Stimulated activated CD4-positive, alpha-beta T cell treated with anti-CD3 and anti-CD28 coated beads, Interleukin-4, amount 100 ng/mL, for 24 hours (primary cell): ENCODE results near the gene DNM3.
"Not testable (repeated sequence)": the region's sequence is repeated elsewhere in the genome, so short reads cannot be mapped to it uniquely, and the experiment has no call there.

Source experiments
- DNase-seq: peaks from one replicate; pipeline ENCODE4 v3.0.0-alpha.2; 2020

DNM3 gene

GRCh38 chr1:172405912-172406311 is 564.6 kb downstream of the DNM3 start:
- DNase-seq, result no peak

DNA sequence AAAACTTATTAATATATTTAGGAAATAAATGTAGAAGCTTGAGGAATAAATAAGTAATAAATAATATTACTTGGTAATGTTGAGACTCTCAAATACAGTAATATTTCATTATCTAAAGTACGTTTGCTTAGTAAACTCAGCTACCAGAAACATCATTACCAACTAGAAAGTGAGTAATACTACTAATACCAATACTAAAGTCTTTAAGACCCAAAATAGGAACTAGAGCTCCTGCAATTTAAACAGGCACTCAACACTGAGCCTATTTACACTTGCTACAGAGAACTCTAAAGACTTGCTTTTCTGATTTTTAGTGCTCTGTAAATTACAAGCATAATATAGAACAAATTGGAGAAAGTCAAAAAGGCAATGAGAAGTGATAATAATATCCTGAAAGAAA is 565.7 kb downstream of the DNM3 start:
- no peak for DNase-seq

DNA sequence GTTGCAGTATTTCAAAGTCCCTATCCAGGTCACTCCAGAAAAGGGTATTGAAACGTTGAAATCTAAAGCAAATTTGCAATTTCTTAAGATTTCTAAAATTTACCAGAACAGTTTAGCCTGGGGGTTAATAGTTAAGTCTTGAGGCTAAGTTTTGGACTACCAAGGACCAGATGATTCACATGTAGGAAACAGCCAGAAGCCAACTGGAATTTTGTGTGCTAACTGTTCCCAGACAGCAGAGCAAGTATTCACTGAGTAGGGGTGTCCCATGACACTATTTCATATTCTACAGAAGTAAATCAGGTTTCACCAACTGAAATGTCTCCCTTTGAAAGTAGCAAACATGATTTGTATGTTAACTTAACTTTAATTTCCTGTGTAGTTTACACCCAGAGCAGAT is 567.7 kb downstream of the DNM3 start:
- DNase-seq, result no peak

GRCh38 chr1:172410027-172410426 is 568.7 kb downstream of the DNM3 start:
- no peak for DNase-seq

DNA sequence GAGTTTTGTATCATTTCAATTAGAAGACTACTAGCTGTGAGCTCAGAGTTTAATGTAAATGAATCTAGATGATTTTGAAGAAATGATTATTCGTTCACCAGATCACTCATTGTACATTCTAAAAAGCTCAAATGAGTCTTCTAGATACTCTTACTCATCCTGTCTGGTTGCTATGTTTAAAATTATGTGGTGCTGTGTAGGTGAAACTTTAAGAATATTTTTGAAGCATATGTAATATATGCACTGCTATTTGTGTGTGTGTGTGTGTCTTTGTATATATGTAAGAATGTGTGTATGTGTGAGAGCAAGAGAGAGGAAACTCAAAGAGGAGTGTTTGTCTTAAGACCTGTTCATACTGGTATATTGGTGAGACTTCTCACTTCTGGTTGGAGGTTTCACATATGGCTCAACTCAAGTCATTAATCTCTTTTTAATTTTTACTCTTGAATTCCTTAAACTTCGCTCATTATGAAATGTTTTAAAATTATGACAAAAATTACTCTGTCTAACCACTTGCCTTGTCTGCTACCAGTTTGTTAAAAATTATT is 570.6 kb downstream of the DNM3 start:
- no peak for DNase-seq

DNA sequence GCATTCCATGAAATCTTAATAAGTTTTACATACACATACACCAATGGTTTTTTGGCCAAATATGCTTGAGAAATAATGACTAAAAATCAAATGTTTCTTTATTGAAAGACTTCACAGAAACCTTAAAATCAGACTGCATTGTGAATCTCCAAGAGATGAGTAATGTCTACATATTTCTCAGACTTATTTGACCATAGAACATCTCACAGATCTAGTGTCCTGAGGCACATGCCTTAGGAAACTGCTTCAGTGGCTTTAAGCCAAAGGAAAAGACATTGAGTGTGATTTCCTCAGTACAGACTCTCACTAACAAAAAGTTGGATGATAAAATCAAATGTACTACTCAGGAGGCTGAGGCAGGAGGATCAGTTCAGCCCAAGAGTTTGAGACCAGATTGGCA is 573.0 kb downstream of the DNM3 start:
- no peak for DNase-seq

DNA sequence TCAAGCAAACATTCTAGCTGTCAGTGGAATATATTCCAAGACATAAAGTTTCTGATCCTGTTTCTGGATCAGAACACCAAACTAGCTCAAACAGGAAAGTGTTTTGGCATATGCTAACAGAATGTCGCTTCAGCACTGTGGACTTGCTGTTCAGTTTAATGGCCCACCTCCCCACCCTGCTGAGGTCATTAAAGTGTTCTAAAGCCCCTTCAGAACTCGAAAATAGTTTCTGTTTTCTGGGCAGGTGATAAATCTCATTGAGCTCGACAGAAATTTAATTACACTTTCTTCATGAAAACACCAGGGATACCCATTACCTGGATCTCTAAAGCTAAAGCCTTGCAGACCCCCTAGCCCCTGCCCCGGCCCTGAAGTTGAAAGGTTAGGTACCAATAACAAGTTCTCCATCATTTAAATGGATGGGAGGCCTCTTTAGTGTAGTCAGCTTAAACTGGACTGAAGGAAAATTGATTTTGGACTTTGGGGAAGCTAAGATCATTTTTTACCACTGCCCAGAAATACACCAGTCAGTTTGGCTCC is 575.3 kb downstream of the DNM3 start:
- no peak for DNase-seq

DNA sequence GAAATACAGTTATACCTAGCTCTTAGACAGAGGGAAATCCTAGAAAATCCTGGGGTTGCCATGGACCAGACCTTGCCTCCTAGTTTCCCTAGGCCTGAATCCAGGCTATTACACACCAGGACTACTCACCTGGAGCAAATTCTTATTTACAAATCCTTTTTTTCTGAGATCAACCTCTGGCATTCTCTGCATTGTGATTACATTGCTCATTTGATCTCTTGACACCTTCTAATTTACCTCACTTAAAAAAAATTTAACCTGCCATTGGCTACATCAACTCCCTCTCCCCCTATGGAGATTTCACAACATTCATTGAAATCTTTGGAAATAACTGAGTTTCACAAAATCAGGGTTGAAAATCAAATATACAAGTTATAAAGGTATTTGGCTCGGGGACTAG is 576.3 kb downstream of the DNM3 start:
- no peak for DNase-seq

DNA sequence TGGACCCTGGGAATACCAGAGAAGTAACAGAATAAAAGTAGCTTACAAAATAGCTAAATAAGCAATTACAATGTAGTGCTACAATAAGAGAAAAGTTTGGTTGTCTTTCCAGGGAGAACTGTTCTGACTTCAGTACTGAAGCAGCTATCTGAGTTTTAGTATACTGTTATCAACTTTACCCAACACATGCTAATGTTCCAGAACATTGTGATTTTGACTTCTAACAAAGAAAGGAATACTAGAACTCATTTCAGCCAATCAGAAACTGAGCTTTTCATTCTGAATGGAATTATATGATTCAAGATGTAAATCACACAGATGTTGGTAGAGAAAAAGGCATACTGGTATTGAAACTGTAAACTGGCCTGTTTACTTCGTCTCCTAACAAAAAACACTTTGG is 579.1 kb downstream of the DNM3 start, which contains the start of gene C1orf105:
Gene C1orf105, plus strand, starts transcription at position 301 of the 400 bp plus-strand sequence. CDS start 201 bp downstream, outside the sequence.
- DNase-seq, result no peak

GRCh38 chr1:172421974-172422604 is 580.8 kb downstream of the DNM3 start:
- no peak for DNase-seq

DNA sequence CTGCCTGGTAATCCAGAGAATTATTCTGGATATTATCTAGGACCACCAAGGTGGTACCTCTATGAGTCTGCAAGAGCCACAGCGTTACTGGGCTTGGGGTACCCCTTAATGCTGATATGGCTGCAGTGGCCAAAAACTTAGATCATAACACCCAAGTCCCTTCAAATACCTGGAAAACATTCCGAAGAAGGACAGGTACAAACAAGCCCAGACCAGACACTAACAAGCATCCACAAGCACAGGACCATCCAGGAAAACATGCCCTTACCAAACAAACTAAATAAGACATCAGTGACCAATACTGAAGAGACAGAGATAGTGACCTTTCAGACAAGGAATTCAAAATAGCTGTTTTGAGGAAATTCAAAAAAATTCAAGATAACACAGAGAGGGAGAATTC is 582.0 kb downstream of the DNM3 start:
- DNase-seq, result no peak

DNA sequence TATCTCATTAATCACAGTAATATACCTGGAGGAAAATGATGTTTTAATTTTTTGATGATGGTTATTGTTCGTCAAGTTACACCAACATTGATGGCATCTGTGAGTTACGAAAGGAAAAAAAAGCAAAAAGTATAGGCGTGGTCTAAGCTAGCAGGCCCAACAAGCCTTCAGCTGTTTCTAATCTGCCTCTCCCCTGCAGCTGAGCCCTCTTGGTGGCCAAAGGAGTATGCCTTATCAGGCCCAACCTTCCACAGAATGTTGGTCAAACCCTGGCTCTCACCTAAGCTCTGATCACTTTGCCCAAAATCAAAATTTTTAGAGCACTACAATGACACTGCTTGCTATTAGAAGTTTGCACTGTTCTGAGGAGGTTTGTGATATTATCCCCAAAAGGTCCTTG is 584.0 kb downstream of the DNM3 start:
- no peak for DNase-seq

DNA sequence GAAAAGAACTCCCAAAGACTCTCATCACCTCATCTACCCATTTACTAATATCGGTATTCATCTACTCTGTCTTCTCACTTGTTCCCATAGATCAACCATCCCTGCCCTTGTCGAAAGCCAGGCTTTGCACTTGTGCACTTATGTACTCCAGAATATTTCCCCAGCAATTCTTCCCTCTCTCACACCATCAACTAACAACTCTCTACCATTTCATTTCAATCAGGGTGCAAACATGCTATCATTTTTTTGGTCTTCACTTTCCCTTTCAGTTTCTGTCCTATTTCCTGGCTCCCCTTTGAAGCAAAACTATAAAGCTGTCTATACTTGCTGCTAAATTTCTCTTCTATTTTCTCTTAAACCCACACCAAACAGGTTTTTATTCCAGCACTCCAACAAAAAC is 585.9 kb downstream of the DNM3 start:
- no peak for DNase-seq

DNA sequence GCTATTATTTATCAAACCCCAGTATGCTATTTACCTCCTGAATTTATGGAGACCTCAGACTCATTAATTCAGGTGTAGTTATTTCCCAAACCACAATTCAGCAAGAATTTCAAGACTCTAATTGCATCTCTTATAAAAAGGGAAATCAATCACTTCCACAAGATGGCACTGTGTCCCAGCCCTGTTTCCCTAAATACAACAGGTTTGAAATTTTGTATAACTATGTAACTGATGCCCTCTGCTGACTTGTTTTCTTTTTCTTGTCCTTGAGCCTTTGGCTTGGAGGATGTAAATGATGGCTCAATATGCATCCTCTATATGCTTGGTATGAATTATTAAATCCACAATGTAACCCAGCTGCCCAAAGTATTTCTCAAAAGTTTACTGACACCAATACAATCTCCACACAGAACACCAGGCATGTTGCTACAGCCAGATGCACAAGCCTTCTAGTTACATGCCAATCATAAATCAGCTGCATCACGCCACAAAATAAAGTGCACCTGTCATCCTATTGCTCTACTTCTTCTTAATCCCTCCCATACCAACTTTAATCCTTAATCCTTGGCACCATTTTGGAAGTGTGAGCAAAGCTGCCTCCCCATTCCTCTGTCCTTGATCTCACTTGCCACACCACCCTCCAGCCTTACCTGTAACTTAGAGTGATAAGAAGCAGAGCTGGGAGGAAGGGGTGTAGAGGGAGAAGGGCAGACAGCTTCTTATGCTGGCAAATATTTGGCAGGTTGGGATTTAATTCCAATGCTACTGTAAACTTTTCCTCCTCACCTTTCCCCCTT is 588.2 kb downstream of the DNM3 start:
- DNase-seq, result peak; percentile 43

DNA sequence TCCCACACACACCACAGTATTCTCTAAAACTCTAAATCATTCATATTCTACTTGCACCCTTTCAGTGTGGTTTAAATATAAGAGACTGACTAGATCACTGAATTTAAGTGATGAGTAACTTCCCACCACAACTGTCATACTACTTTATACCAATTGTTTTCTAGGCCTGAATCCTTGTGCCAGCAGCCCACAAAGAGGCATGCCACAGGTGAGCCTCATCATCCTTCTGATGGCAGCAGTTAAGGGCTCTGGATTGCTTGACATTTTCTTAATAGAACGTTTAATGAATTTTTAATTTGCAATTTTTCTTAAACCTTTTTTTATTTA is 588.8 kb downstream of the DNM3 start:
- no peak for DNase-seq

GRCh38 chr1:172431204-172431603 is 589.9 kb downstream of the DNM3 start:
- DNase-seq, result no peak

DNA sequence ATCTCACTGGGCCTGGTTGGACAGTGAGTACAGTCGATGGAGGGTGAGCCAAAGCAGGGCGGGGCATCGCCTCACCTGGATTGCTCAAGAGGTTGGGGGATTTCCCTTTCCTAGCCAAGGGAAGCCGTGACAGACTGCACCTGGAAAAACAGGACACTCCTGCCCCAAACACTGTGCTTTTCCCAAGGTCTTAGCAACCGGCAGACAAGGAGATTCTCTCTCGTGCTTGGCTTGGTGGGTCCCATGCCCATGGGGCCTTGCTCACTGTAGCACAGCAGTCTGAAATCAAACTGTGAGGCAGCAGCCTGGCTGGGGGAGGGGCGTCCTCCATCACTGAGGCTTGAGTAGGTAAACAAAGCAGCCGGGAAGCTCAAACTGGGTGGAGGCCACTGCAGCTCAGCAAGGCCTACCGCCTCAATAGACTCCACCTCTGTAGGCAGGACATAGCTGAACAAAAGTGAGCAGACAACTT is 590.5 kb downstream of the DNM3 start:
- peak; percentile 11 for DNase-seq

GRCh38 chr1:172437183-172437582 is 595.9 kb downstream of the DNM3 start:
- DNase-seq, result not testable (repeated sequence)

DNA sequence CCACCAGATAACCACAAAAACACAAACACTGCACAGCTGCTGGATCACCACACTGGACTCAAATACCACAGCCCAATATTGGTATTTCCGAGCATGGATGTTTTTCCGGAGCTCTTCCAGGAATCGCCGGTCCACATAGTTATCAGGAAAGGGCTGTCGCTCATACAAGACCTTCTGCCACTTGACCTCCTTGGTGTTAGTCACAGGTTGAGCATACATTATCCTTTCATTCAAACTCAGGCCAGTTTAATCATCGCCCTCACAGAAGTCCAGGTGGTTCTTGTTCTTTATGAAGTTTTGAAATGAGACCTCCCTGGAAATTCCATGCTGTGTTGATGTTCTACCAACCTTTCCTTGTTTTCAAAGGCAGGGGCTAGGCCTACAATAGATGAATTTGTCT is 601.1 kb downstream of the DNM3 start:
- DNase-seq, result no peak

- DNase-seq, result no peak
These were observed 601.7 kb downstream of the DNM3 start for GRCh38 chr1:172442843-172443565.

DNA sequence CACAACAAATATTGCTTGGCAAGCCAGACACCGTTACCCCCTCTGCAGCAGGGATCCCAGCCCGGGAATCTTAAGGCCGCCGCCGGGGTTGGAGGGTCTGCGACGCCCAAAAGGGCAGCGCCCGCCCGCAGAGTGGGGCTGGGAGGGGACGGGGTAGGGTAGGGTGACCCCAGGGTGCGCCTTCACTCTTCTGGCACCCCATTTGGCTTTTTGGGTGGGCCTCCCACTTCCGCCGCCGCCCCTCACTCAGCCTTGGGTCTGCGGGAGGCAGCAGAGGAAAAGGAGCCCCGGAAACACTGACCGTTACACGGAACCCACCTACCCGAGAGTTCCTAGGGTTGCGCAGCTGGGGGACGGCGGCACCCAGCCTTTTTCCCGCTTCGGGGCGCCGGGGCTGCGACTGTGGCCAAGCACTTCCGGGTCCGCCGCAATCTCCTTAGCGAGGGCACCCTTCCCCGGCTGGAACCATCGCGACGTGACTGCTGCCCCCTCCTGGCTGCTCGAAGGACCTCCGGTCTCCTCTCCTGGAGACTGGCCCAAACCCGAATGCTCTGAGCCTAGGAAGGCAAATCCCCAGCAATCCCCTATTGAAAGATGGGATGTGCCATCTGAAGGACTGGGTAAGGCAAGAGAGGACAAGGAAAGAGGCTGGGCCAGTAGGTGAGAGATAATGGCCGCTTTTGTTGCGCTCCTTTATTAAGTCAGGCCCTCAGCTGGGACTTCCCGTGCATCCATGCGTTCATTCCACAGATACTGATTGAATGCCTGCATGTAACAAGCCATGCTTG is 602.6 kb downstream of the DNM3 start, which contains the start of gene PIGC:
Gene PIGC, minus strand, starts transcription at position 404 of the 788 bp plus-strand sequence. CDS start 1,447 bp downstream, outside the sequence.
- DNase-seq, result peak; percentile 94

DNA sequence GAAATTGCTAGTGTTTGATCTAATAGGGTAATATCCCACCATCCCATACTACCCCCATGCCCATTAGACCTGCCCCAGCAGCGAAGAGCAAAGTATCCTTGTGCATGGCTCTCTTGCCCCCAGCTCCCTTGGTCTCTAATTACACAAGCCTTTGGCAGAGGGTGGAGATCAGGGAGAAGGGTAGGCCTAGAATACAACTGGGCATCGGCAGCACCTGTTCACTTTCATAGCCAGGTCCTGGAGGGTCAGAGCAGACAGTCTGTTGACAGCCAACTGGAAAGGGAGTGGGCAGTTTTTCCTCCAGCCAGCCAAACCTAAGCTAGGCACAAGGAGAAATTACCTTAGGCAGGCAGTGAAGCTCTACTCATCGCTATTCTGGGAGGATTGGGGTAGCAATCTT is 605.2 kb downstream of the DNM3 start:
- no peak for DNase-seq
